GM21737 (cell line): ENCODE data around the gene C20orf202.

ENCODE experiments used
- ATAC-seq: cut with Tn5 transposase; IDR thresholded peaks from one replicate; pipeline ENCODE4 v1.9.1; 2021; ENCODE audit warnings: mild to moderate bottlenecking, moderate library complexity; ENCODE audit not compliant: unreplicated experiment

Gene C20orf202

DNA sequence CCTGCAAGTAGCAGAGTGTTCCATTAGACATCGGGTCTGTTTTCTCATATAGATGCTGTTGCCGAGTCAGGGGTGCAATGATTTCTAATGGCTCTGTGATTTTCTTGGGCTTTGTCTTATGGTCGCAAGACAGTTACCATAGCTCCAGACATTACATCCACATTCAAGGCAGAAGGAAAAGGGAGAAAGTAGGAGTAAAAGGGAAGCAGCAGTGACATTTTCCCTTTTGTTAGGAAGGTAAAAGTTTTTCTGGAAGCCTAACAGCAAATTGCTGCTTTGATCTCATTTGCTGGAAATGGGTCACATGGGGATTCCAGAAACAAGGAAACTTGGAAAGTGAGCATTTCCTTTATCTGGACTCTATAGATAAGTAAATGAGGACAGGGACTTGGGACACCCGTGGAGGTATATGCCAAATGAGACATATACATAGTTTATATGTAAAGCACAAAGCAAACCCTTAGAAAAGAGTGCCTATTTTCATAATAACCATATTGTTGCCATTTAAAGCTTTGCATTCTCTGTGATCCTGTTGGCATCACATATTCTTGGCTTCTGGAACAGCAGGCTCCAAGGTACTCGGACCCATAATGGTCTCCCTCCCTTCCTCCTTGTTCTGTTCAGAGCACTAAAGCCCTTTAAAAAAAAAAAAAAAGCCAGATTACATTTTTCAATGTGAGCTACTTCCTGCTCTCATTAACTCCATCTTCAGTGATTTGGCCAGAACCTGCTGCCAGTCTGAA lies at the start of gene C20orf202:
Gene C20orf202 (plus strand): TSS at position 693 of the 743 bp plus-strand sequence. CDS start 132 bp downstream, outside the sequence.
- no peak for ATAC-seq

DNA sequence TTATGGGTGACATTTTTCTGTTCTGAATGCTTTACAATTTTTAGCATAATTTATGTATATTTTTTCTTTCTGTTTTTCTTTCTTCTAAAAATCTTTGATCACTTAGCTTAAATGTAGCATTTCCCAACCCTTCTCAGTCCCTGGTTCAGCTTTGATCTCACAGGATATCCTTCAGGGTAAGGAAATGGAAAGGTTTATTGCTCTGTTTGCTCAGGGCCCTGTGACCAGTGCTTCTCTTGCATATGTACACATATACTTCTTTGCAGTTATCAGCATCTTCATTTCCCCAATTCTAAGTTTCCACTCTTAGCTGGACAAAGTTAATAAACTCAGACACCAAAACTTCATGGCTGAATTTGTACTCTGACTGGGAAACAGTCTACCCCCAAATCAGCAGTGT lies 49.0 kb upstream of the C20orf202 start:
- ATAC-seq: no peak

- no peak for ATAC-seq
These were observed 48.6 kb upstream of the C20orf202 start for GRCh38 chr20:1154691-1155090.

- ATAC-seq: no peak
These were observed 47.9 kb upstream of the C20orf202 start for GRCh38 chr20:1155342-1155741.

DNA sequence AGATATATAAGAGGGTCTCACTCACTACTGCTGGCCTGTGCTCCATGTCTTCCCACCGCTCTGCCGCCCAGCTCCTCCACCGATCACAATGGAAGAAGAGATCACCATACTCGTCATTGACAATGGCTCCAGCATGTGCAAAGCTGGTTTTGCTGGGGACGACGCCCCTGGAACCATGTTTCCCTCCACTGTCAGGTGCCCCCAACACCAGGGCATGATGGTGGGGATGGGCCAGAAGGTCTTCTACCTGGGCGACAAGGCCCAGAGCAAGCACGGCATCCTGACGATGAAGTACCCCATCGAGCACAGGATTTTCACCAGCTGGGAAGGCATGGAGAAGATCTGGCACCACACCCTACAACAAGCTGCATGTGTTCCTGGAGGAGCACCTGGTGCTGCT lies 42.8 kb upstream of the C20orf202 start:
- ATAC-seq: no peak

GRCh38 chr20:1160991-1161390 lies 42.3 kb upstream of the C20orf202 start:
- no peak for ATAC-seq

GRCh38 chr20:1163105-1163504 lies 40.1 kb upstream of the C20orf202 start:
- ATAC-seq: no peak

DNA sequence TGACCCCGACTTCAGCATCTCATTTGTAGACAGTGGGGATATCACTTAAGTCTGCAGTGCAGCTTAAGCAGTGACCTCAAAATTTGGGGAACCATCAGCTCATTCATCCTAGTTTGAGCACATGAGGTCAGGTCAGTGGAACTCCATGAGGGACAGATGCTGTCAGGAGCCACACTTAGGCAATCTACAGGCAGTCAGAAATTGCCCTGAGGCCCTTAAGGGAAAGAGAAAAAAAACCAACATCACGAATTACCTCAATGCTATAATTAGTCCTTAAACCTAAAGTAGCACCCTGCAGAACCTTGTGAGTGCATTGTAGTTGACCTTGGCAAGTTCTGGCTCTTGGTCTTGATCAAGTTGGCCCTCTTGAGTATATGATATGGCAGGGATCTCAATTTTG lies 39.6 kb upstream of the C20orf202 start:
- ATAC-seq: no peak

- ATAC-seq: no peak
These were observed 38.4 kb upstream of the C20orf202 start for GRCh38 chr20:1164871-1165270.

- no peak for ATAC-seq
These were observed 37.7 kb upstream of the C20orf202 start for GRCh38 chr20:1165521-1165920.

DNA sequence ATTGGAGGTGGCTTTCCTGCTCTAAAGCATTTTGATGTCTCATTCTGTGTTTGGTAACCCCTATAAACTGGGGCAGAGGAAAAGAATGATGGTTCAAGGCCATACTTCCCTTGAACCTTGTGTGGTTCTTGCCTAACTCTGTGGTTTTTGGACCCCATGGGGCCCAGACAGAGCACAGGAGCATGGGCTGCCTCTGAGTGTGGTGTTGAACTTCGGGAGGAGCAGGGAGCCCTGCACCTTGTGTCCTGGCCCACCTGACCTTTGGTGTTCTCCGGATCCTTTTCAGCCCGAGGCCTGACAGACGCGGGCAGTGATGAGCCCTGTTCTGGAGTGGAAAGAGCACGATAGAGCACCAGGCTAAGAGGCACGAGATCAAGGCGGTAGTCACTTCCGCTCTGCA lies 37.3 kb upstream of the C20orf202 start:
- no peak for ATAC-seq

- ATAC-seq: no peak
These were observed 36.1 kb upstream of the C20orf202 start for GRCh38 chr20:1166948-1167720.

DNA sequence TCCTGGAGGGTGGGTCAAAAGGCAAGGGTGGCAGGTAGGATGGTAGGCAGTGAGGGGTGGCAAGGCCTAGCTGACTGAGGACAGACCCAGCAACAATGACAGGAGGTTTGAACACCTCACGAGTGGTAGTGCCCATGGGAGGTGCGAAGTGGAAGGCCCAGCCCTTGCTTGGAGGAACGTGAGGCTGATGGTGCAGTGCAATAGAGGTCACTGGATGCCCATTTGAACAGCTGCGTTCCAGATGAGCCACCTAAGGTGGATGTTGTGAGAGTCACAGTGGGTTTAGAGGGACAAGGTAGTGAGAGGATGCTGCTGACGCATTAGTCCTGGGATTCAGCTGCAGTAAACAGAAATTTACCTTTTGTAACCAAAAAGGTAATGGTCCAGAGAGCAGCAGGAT lies 34.0 kb upstream of the C20orf202 start:
- ATAC-seq: no peak

DNA sequence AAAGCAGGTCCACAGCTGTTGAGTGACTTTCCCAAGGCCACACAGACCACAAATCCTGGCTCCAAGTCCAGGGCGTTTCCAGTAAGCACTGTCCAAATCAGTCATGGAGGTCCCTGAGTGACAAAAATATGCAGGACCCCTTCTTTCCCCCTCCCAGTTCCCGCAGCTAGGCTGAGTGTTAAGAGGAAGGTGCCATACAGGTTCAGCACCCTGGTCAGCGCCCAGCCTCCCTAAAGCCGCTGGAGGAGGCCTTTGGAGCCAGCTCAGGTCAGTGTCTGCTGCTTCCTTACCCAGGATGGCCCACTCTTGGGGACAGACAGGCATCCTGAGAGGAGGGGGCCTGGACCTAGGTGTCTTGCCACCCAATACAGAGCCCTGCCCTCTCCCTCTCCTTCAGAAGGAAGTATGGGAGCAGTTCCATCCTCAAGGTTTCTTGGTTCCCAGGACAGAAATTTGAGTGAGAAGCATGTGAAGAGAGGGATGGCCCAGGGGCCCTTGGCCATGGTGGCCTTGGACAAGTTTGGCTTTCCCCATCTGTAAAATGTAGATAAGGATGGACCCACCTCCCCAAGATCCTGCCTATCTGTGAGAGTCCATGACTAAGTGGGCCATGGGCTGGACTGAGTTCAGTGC lies 31.7 kb upstream of the C20orf202 start:
- ATAC-seq: no peak

- ATAC-seq: no peak
These were observed 29.6 kb upstream of the C20orf202 start for GRCh38 chr20:1173698-1174097.

DNA sequence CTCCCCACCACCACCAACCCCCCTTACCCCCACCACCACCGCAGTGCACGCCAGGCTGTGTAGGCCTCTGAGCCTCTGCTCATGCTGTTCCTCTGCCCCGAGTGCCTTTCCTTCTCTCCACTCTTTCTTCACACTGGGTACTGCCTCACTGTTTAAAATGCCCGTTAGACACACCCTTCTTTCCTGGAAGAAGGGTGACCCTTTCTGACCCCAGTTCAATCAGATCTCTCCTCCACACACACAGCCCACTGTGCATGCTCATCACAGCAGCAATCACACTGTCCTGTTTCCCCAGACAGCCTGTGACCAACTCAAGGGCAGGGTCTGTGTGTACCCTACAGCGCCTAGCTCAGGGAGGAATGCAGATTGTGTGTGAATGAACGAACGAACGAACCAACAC lies 28.5 kb upstream of the C20orf202 start:
- ATAC-seq: no peak

GRCh38 chr20:1177680-1178079 lies 25.6 kb upstream of the C20orf202 start:
- no peak for ATAC-seq

- no peak for ATAC-seq
These were observed 25.2 kb upstream of the C20orf202 start for GRCh38 chr20:1178103-1178502.

GRCh38 chr20:1178623-1179022 lies 24.6 kb upstream of the C20orf202 start:
- no peak for ATAC-seq

GRCh38 chr20:1180949-1181348 lies 22.3 kb upstream of the C20orf202 start:
- no peak for ATAC-seq

DNA sequence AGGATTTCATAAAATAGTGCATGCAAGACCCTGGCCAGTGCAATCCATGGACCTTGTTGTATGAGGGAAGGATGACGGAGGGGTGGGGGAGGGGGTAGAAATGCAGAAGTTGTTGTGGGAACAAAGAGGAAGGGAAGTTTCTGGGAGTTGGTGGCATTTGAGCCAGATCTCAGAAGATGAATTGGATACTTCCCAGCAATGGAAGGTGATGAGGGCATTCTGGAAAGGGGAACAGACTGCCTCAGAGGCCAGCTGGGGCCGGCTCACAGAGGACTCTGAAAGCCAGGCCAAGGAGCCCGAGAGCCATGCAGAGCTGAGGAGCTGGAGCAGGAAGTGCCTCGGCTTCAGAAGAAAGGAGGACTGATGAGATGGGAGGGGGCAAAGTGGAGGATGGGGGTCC lies 21.1 kb upstream of the C20orf202 start:
- no peak for ATAC-seq

- no peak for ATAC-seq
These were observed 20.1 kb upstream of the C20orf202 start for GRCh38 chr20:1183153-1183552.
